Smooth muscle cell (in vitro differentiated cells): ENCODE measurements around the gene NSUN2. TPM values are rescaled to one million over a fixed set of nuclear protein-coding genes. Genes with fewer than 3 reads are reported as not detected.

Experiments used
- DNase-seq: peaks from one replicate; lab custom pipeline; 2025; ENCODE audit not compliant: unreplicated experiment; lab: John Stamatoyannopoulos, UW
- H2AFZ ChIP-seq: fragments of 200-600 bp; sonication (generic); 2 replicates; pipeline ENCODE4 v1.6.0; 2016; ENCODE audit warnings: antibody characterized with exemption, low read depth, mild to moderate bottlenecking
- H3F3A ChIP-seq: fragments of 200-600 bp; sonication (generic); 2 replicates; pipeline ENCODE4 v1.6.0; 2017; ENCODE audit warnings: antibody characterized with exemption, low read depth
- H3K27ac ChIP-seq: fragments of 200-600 bp; sonication (generic); 2 replicates; pipeline ENCODE4 v1.5.1; 2016; ENCODE audit warnings: low read depth, mild to moderate bottlenecking
- H3K27me3 ChIP-seq: fragments of 200-600 bp; sonication (generic); 2 replicates; pipeline ENCODE4 v1.6.1; 2016; ENCODE audit warnings: low read depth, mild to moderate bottlenecking
- H3K36me3 ChIP-seq: fragments of 200-600 bp; sonication (generic); 2 replicates; pipeline ENCODE4 v1.5.1; 2016; ENCODE audit warnings: low read depth
- H3K4me1 ChIP-seq: fragments of 200-600 bp; sonication (generic); 2 replicates; pipeline ENCODE4 v1.5.1; 2016; ENCODE audit warnings: low read depth
- H3K4me2 ChIP-seq: fragments of 200-600 bp; sonication (generic); 2 replicates; pipeline ENCODE4 v1.6.0; 2016; ENCODE audit warnings: mild to moderate bottlenecking
- H3K4me3 ChIP-seq: fragments of 200-600 bp; sonication (generic); 2 replicates; pipeline ENCODE4 v1.5.1; 2016; ENCODE audit warnings: mild to moderate bottlenecking
- H3K79me2 ChIP-seq: fragments of 200-600 bp; sonication (generic); 2 replicates; pipeline ENCODE4 v1.6.0; 2016; ENCODE audit warnings: low read depth, mild to moderate bottlenecking
- H3K9ac ChIP-seq: fragments of 200-600 bp; sonication (generic); 2 replicates; pipeline ENCODE4 v1.6.0; 2016; ENCODE audit warnings: low read depth
- H3K9me3 ChIP-seq: fragments of 200-600 bp; sonication (generic); replicated peaks from 2 replicates; pipeline ENCODE4 v1.5.1; 2016; ENCODE audit warnings: low read depth
- H4K20me1 ChIP-seq: fragments of 200-600 bp; sonication (generic); 2 replicates; pipeline ENCODE4 v1.6.0; 2016; ENCODE audit warnings: low read depth
- WGBS: methylation state at CpG from one replicate; pipeline ENCODE4 v1.1.7; 2016; ENCODE audit warnings: low lambda C conversion rate; 5-methylcytosine and 5-hydroxymethylcytosine counted together
- polyA plus RNA-seq: library from polyadenylated mRNA; unstranded; fragments of >200 nt; fragmentation: Nextera tagmentation; extraction: Ambion mirVana; gene quantifications from 2 replicates; pipeline ENCODE4 v1.2.1, GENCODE V29; 2016
- total RNA-seq: library from RNA; depleted of rRNA; stranded (reverse); fragments of >200 nt; gene quantifications from 2 replicates; pipeline ENCODE4 v1.2.3, GENCODE V29; 2014
- TF ChIP-seq, protein P1 (sequence below): fragments of 200-600 bp; sonication (generic); IDR thresholded peaks from 2 replicates; pipeline ENCODE4 v1.5.1; 2017; ENCODE audit warnings: borderline replicate concordance, mild to moderate bottlenecking, antibody characterized with exemption; ENCODE audit not compliant: insufficient read depth, poor library complexity, severe bottlenecking

Gene NSUN2
- total and polyA plus RNA-seq, 2 experiments from 2014 or later: 29.3 to 34.4 TPM

DNA sequence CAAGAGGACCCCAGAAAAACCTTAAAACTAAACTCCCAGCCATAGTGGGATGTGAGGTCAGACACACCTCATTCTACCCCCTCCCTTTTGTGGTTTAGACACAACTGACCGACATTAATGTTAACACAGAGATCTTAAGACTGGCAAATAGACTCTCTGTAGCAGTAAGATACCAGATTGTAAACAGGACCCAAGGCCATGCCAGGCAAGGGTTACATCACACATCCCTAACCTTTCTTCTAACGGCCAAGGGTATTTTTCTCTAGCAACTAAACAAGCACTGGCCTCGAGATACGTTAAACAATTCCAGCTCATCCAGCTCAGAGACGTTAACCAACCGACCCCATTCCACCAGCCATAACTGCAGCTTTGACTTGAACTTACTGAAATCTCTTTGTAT is 38.8 kb downstream of the NSUN2 start:
- Histone ChIP-seq H2AFZ (no peak overlapping the region), H3K9ac (no peak overlapping the region), H3K36me3 (no peaks in the 10 kb centered on the region), H3F3A (no peaks in the 10 kb centered on the region), H3K27me3 (no peaks in the 10 kb centered on the region), H3K27ac (no peak overlapping the region), H3K4me1 (no peaks in the 10 kb centered on the region), H3K4me3 (no peak overlapping the region), H4K20me1 (no peaks in the 10 kb centered on the region), H3K4me2 (no peak overlapping the region), H3K9me3 (no peaks in the 10 kb centered on the region), H3K79me2 (no peaks in the 10 kb centered on the region)
- TF ChIP-seq, protein P1, sequence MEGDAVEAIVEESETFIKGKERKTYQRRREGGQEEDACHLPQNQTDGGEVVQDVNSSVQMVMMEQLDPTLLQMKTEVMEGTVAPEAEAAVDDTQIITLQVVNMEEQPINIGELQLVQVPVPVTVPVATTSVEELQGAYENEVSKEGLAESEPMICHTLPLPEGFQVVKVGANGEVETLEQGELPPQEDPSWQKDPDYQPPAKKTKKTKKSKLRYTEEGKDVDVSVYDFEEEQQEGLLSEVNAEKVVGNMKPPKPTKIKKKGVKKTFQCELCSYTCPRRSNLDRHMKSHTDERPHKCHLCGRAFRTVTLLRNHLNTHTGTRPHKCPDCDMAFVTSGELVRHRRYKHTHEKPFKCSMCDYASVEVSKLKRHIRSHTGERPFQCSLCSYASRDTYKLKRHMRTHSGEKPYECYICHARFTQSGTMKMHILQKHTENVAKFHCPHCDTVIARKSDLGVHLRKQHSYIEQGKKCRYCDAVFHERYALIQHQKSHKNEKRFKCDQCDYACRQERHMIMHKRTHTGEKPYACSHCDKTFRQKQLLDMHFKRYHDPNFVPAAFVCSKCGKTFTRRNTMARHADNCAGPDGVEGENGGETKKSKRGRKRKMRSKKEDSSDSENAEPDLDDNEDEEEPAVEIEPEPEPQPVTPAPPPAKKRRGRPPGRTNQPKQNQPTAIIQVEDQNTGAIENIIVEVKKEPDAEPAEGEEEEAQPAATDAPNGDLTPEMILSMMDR: no peak
- 89% methylated on average over 6 of the region's 6 CpGs for WGBS
- DNase-seq: no peak

GRCh38 chr5:6593148-6594016 is 39.5 kb downstream of the NSUN2 start:
- Histone ChIP-seq H3K4me2 (no peak overlapping the region), H3K36me3 (no peaks in the 10 kb centered on the region), H3K27me3 (no peaks in the 10 kb centered on the region), H3F3A (no peaks in the 10 kb centered on the region), H2AFZ (no peak overlapping the region), H3K79me2 (no peaks in the 10 kb centered on the region), H3K4me1 (no peaks in the 10 kb centered on the region), H3K9ac (no peak overlapping the region), H3K9me3 (no peaks in the 10 kb centered on the region), H3K4me3 (no peak overlapping the region), H3K27ac (no peak overlapping the region), H4K20me1 (no peaks in the 10 kb centered on the region)
- TF ChIP-seq, protein P1: no peak
- WGBS: 84% methylated on average over 14 of the region's 14 CpGs
- DNase-seq: no peak

GRCh38 chr5:6592601-6593000 is 40.2 kb downstream of the NSUN2 start:
- 75% methylated on average over 3 of the region's 3 CpGs for WGBS
- DNase-seq: no peak
- no peaks in the 10 kb centered on the region for H3K27me3 ChIP-seq
- no peaks in the 10 kb centered on the region for H3K4me1 ChIP-seq
- H2AFZ ChIP-seq: no peak overlapping the region
- no peak overlapping the region for H3K9ac ChIP-seq
- H3F3A ChIP-seq: no peaks in the 10 kb centered on the region
- H3K4me3 ChIP-seq: no peak overlapping the region
- H3K4me2 ChIP-seq: no peak overlapping the region
- H3K36me3 ChIP-seq: no peaks in the 10 kb centered on the region
- no peaks in the 10 kb centered on the region for H3K9me3 ChIP-seq
- TF ChIP-seq, protein P1: no peak
- no peaks in the 10 kb centered on the region for H3K79me2 ChIP-seq
- H3K27ac ChIP-seq: no peak overlapping the region
- H4K20me1 ChIP-seq: no peaks in the 10 kb centered on the region
